Measurements from ENCODE around the gene TSSC4.

DNA sequence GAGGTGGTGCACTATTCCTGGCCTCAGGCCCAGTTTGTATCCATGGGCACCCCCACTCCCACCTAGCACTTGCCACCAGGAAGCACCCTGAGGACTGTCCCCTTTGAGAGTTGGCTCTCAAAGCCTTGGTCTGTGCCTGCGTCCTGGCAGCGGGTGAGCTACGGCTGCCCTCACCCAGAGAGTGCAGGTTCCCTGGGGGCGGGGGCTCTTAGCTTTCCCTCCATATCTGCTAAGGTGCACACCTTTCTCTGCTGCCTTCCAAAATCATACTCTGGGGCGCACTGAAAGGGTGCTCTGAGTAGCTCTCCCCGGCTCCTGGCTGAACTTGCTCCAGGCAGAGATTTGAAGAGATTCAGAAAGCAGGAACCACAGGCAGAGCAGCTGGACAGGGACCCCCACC is 51.4 kb downstream of the TSSC4 start:
- TF ChIP-seq FOXA1 (IDR thresholded peaks at IDR 0.05) (no peak), FOXK2 (IDR thresholded peaks at IDR 0.05) (no peak), SP1 (IDR thresholded peaks at IDR 0.05) (no peak), PKNOX1 (IDR thresholded peaks at IDR 0.05) (no peak), ZNF384 (IDR thresholded peaks at IDR 0.05) (no peak), FOXM1 (IDR thresholded peaks at IDR 0.05; ENCODE audit: borderline replicate concordance) (no peak), TARDBP (IDR thresholded peaks at IDR 0.05) (no peak), LEF1 (IDR thresholded peaks at IDR 0.05; ENCODE audit: borderline replicate concordance) (no peak)

Measured in HEK293T (cell line).